DMS114 treated with DMSO at 0.1 percent for 48 hours (cell line): ENCODE data around the gene ZZZ3.
"Not testable (repeated sequence)": the region's sequence is repeated elsewhere in the genome, so short reads cannot be mapped to it uniquely, and the experiment has no call there.

ENCODE experiments used
- DNase-seq: peaks from one replicate; lab custom pipeline; 2025; ENCODE audit not compliant: unreplicated experiment; lab: John Stamatoyannopoulos, UW

The ZZZ3 gene

DNA sequence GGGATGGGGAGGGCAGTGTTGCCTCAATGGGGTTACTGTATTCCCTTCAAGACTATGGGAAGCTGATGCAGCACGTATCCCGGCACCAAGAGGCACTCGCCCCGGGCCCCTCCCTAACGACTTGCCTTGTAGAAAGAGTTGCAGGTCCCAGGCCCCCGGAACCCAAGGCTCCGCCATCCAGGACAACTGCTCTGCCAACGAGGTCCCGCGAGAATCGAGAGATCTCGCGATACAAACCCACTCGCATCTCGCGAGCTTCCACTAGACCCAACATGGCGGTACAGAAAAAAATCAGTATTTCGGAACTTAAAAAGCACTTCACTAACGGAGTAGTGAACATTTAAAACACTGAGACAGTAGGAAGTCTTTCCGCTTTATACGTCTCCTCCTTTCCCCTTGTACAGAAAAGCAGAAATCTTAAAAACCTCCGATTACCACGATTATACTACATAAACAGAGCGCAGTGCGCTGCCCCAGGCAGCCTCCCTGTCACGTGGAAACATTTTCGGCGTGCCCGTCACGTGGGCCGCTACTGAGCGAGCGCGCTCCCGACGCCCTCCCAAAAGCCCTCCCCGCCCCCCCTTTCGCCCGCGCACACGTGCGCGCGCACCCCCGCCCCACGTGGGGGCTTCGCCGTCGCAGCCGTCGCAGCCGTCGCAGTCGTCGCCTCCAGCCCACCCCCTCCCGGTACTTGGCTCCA is at the start of gene ZZZ3:
Gene ZZZ3, minus strand, starts transcription at position 199 of the 700 bp plus-strand sequence. CDS start 49,304 bp downstream, outside the sequence.
- DNase-seq = peak; percentile 93

DNA sequence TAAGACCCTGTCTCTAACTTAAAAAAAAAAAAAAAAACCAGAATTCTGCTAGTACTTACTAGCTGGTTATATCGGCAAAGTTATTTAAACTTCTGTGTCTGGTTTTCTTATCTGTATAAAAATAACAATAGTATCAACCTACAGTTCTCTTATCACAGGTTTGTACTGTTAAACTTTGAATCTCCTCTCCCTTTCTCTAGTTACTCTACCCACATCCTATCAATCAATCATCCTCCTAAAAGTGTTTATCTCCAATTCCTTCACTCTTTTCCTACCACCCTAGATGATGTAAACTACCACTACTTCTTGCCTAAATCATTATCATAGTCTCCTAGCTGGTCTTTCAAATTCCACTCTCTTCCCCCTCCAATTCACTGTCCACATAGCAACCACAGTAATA is 49.6 kb upstream of the ZZZ3 start:
- DNase-seq = no peak

DNA sequence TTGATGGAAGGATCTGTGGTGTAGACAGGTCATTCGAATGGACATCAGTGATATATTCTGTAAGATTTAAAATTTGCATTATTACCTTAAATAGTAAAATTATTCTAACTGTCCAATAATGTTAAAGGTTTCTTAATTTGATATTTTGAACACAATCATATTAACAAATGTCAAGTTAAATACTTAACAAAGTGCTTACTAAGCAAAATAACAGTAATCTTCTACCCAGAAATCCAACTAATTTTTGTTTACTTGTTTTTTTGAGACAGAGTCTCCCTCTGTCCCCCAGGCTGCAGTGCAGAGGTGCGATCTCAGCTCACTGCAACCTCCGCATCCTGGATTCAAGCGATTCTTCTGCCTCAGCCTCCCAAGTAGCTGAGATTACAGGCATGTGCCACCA is 43.2 kb upstream of the ZZZ3 start:
- no peak for DNase-seq

DNA sequence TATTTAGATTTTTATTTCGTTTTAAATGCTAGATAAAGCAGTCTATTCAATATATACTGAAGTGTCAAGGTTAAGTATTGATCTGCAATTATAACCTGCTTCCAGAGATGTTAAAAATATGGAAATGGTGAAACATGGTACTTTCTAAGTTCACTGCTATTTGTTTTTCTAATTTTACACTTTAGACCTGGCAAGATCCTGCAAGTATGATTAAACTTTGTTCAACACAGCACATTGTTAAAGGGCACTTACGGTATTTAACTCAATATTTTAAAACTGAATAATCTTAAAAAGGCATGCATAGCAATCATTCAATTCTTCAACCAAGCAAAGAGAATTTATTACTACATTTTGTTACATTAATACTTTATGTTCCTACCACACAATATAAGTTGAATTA is 35.7 kb upstream of the ZZZ3 start:
- DNase-seq = no peak

DNA sequence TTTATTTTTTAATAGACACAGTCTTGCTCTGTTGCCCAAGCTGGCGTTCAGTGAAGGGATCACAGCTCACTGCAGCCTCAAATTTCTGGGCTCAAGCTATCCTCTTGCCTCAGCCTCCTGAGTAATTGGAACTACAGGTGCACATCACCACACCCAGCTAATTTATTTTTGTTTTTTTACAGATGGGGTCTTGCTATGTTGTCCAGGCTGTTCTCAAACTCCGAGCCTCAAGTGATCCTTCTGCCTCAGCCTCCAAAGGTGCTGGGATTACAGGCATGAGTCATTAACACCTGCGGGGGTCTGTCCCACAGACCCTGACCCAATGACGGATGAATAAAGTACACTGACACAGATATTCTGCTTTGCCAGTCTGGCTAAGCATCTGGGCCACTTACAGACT is 33.6 kb upstream of the ZZZ3 start:
- no peak for DNase-seq

DNA sequence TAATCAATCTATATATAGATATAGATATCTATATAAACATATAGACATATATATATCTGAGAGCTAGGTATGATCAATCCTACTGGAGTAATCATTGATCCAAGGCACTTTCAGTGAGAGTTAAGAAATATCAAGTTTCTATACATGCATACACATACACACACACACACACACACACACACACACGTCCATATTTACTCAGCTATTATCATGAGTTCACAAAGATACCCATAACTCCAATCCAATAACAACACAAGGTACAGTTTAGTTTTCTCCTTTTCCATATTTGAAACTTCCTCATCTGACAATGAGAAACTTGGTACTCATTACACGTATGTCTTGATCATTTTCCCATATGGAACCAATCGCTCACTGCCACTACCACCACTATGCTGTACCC is 27.3 kb upstream of the ZZZ3 start:
- no peak for DNase-seq

DNA sequence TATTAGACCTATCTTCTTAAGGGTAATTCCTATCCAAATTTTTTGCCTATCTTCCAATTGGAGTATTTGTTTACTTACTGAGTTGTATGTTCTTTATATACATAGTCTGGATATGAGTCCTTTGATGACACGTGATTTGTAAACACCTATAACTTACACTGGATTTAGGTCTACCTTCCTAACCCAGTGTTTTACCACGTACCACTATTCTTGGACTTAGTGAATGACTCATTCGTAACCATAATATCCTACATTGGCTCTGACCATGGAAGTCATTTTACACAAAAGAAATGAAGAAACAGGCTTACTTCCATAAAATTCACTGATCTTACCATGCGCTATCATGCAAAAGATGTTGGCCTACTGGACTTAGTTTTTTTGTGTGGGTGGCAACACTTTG is 23.9 kb upstream of the ZZZ3 start:
- no peak for DNase-seq

DNA sequence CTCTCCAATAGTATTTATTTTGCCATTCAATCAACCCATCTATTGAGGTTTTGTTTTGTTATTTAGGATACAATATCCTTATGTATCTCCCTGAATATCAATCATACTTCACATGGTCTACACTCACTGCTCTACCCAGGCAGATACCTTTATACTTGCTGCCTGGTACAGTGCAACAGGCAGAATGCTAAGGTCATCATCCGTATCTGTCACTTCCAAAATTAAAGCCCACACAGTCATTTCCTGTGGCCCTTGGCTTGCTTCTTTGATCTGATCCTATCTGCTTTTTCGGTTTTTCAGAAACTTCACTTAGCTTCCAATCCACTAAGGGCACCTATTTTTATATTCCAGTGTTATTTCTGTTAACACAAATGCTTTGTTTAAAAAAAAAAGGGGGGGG is 22.3 kb upstream of the ZZZ3 start:
- no peak for DNase-seq

DNA sequence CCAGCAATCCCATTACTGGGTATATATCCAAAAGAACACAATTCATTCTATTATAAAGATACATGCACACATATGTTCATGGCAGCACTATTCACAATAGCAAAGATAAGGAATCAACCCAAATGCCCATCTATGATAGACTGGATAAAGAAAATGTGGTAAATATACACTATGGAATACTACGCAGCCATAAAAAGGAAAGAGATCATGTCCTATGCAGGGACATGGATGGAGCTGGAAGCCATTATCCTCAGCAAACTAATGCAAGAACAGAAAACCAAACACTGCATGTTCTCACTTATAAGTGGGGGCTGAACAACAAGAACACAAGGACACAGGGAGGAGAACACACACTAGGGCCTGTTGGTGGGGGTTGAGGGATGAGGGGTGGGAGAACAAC is 17.2 kb upstream of the ZZZ3 start:
- not testable (repeated sequence) for DNase-seq

DNA sequence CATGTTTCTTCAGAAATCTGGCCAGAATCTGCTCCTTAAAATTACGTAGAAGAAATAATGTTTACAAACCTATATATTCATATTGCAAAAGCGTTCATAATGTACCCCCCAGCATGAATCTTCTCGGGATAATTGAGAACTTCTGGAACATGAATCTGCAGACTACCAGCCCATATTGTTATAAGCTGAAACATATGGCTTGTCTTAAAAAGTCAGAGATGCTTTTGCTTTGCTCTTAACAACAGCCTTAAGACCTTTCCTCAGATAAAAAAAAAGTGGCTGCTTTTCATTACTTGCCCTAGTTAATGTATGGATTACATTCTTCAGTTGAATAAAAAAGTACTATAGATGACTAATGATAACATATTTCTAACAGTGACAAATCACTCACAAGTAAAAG is 15.0 kb upstream of the ZZZ3 start:
- DNase-seq = no peak

DNA sequence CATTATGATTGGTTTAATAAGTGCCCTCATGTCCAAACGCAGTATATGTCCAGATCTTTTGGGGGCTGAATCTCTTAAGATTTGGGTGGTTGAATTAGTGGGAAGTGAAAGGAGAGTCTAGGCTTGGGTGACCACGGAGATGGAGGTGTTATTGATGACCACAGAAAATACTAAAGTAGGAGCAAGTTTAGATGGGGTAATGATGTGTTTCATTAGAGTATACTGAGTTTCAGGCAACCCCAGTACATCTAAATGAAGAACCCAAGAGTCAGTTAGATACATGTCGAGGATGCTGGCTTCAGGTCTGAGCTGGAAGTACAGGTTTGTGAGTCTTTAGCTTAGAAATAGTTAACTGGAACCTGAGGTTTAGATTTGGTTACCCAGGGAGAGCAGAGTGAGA is 6.5 kb upstream of the ZZZ3 start:
- no peak for DNase-seq

DNA sequence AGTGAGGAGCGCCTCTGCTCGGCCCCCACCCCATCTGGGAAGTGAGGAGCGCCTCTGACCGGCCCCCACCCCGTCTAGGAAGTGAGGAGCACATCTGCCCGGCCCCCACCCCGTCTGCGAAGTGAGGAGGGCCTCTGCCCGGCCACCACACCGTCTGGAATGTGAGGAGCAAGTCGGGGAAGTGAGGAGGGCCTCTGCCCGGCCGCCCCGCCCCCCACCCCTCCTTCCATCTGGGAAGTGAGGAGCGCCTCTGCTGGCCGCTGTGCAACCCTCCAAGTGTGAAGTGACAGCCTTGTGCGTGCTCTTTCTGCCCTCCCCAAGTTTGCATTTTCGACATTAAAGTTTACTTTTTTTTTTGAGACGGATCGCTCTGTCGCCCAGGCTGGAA is 5.1 kb upstream of the ZZZ3 start:
- no peak for DNase-seq

DNA sequence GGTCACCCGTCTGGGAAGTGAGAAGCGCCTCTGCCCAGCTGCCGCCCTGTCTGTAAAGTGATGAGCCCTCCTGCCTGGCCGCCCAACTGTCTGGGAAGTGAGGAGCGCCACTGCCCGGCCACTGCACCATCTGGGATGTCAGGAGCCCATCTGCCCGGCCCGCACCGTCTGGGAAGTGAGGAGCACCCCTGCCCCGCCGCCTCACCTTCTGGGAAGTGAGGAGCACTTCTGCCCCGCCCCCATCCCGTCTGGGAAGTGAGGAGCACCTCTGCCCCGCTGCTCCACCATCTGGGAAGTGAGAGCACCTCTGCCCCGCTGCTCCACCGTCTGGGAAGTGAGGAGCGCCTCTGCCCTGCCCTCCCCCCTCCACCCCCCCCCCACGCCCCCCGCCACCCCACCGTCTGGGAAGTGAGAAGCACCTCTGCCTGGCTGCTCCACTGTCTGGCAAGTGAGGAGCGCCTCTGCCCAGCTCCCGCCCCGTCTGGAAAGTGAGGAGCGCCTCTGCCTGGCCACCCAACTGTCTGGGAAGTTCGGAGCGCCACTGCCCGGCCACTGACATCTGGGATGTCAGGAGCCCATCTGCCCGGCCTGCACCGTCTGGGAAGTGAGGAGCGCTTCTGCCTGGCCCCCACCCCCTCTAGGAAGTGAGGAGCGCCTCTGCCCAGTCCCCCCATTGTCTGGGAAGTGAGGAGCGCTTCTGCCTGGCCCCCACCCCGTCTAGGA is 4.5 kb upstream of the ZZZ3 start:
- no peak for DNase-seq

DNA sequence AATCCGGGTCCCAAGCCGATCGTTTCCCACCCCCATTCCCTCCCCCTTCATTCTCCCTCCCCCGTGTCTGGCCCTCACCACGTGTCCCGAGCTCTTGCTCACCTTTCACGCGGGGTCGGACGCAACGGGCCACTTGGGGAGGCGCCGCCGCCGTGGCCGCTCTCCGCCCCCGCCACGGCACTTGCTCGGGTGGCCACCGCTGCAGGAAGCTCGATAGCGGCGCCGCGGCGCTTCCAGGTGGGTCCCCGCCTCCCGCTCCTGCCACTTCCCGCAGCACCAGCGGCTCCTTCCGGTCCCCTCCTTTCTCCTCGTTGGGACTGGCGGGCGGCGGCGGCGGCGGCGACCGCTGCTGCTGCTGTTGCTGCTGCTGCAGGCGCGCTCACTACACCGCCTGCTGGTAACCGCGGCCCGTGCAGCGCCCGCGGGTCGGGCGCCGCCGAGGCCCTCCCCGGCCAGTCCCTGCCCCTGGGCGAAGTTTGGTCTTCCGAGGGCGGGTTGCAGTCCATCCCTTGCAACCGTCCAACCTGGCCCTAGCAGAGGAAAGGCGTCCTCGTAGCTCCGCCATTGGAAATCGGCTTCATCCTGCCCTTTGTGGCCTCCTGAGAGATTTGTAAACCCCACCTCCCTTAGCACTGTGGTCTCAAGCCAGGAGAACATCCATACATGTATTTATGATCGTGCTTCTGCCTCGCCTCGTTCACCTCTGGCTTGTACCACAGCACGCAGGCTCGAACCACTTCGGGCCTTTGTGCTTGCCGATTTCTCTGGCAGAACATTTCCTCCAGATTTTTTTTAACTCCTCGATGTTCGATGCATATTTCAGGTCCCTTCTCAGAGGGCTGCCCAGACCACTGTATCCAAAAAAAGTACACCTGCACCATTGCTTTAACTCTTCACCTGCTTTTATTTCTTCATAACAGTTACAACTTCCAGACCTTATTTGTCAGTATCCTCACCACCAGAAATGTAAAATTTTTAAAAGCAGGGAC is 996 bp upstream of the ZZZ3 start:
- peak; percentile 88 for DNase-seq

DNA sequence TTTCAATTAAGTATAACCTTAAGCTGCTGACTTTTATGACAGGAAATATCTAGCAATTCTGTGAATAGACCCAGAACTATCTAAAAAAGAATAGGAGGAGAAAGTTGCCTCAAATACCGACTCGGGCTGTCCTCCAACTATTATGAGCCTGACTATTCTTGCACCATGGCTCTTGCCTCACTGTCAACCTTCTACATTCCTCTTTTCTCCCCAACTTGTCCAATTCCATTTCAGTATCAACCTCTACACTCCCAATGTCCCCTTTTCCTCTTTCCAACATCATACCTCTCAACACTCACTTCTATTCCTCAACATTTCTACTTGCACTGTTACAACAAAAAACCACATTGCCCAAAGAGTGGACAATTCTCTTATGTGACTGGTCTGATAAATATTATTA is 2.3 kb downstream of the ZZZ3 start:
- no peak for DNase-seq

DNA sequence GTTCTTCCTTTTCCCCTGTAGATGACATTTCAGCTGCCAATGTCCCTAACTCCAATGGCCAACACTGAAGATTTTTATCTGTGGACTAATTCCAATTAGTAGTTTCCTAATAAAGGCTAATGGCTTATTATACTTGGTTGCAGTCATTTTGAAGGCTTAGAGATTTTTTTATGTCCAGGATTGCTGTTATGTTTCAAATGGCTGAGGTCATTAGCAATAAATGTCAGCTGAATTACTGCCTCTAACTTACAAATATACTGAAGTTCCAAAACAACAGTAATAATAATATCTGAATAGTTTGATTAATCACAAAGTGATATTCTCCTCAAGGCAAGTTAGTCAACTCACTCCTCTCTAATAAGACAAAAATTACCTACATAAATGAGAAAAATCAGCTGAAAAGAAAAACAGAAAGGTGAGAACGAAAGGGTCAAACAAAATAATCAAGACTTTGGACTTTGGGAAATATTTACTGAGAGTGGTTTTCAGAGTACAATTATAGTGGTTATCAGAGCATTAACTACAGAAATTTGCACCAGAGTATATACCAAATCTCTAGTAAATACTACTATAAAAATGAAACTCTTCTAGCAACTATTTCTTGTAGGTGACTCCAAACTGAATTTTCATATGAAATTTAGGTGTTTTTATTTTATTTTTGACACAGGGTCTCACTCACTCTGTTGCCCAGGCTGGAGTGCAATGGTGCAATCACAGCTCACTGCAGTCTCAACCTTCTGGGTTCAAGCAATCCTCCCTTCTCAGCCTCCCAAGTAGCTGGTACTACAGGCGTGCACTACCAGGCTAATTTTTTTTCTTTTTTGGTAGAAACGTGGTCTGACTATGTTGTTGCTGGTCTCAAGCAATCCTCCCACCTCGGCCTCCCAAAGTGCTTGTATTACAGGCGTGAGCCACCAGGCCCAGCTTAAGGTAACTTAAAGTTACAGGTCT is 3.5 kb downstream of the ZZZ3 start:
- DNase-seq = no peak

DNA sequence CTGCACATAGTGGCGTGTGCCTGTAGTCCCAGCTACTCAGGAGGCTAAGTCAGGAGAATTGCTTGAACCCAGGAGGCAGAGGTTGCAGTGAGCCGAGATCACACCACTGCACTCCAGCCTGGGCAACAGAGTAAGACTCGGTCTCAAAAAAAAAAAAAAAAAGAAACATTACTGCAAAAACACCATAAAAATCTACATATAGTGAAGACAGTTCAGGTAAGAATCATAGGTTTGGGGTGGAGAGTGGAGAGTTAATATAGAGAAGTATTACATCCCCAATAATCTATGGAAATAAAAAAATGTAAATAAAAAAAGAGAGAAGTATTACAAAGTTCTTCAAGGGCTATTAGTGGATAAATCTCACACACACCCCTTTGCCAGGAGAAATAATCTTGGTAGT is 7.7 kb downstream of the ZZZ3 start:
- DNase-seq = not testable (repeated sequence)

DNA sequence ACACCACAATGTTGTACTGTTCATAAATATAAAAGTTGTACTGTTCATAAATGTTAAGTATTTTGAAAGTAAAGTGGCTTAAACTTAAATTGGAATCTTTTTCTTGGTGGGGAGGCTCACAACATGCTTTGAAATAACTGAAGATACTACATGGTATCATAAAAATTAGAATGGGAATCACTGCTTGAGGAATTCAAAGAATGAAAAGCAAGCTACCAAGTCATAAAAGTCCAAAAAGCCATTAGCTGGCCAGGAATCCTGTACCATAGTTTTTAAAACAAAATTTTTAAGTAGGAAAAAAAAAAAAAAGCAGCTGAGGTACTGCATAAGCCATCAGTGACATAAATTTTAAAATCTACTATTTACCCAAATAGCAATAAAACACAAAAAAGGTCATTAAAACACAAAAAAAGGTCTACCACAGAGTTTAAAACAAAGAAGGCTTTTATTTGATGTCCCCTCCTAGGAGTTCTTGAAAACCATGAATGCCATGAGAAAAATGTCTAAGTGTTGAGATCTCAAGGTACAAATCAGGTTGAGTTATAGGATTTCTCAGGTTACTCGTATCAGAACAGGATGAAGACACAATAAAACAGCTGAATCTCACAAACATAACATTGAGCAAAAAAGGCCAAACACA is 8.6 kb downstream of the ZZZ3 start:
- DNase-seq = no peak

DNA sequence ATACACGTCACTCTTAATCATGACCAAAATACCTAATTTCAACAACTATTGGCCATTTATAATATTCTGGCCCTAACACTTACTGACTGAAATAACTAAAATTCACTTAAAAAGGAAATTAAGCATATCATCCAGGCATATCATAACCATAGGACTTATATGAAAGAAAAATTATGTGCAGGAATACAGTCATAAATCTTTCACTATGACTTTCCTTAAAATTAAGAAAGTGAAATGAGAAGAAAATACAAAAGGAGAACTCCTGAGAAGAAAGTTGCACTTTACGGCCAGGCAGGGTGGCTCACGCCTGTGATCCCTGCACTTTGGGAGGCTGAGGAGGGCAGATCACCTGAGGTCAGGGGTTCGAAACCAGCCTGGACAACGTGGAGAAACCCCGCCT is 9.4 kb downstream of the ZZZ3 start:
- DNase-seq = no peak

DNA sequence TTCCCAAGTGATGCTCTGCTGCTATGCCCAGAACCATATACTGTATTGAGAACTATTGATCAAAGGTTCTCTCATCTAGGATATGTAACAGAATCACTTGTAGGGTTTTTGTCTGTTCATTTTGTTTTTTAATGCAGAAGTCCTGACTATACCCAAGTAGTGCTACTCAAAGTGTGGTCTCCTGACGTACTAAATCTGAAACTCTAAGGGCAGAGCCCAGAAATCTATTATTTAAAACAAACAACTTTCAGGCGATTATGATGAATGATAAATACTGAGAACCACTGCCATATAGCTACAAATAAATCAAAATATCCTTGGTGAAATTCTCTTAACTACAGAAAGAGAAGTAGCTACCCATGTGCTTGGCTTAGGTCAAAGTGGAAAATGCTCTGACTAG is 10.1 kb downstream of the ZZZ3 start:
- DNase-seq = no peak
